H1 (cell line): ENCODE measurements around the gene KCNJ3. TPM values are rescaled to one million over a fixed set of nuclear protein-coding genes. Genes with fewer than 3 reads are reported as not detected.

Experiments
- CTCF ChIA-PET: fragments of 300-600 bp; sonication (Branson Sonifier 250); formaldehyde crosslinking; loops from one replicate; lab custom pipeline; 2021; ENCODE audit not compliant: partially characterized antibody; lab: Charles Lee
- POLR2A ChIA-PET: fragments of 300-600 bp; sonication (Branson Sonifier 250); formaldehyde crosslinking; loops from one replicate; lab custom pipeline; 2021; ENCODE audit warnings: inconsistent platforms; ENCODE audit not compliant: partially characterized antibody; lab: Charles Lee
- DNase-seq, 2 experiments: peaks; one replicate each; pipeline versions ENCODE4 v3.0.0 to v3.0.0-alpha.2; 2010 to 2022; ENCODE audit warnings: low spot score in 2 of 2, low read depth in 1 of 2, mixed read lengths in 1 of 2
- FAIRE-seq: peaks from 2 replicates; lab custom pipeline; 2011; peaks lifted over from hg19 to GRCh38; lab: Jason Lieb, UNC
- H2AFZ ChIP-seq: 2 replicates; pipeline ENCODE4 v1.8.1; 2012; ENCODE audit warnings: low read length, inconsistent platforms
- H2AK5ac ChIP-seq: 2 replicates; pipeline ENCODE4 v1.6.1; 2013; ENCODE audit warnings: low read depth, low read length
- H2BK120ac ChIP-seq: replicated peaks from 2 replicates; pipeline ENCODE3; 2013; ENCODE audit warnings: low read depth, low read length, inconsistent platforms
- H2BK12ac ChIP-seq: 2 replicates; pipeline ENCODE4 v1.6.1; 2013; ENCODE audit warnings: low read depth, low read length
- H2BK15ac ChIP-seq: 2 replicates; pipeline ENCODE4 v1.6.1; 2013; ENCODE audit warnings: low read length
- H2BK20ac ChIP-seq: 2 replicates; pipeline ENCODE4 v1.6.1; 2013; ENCODE audit warnings: low read length
- H2BK5ac ChIP-seq: 2 replicates; pipeline ENCODE4 v1.6.1; 2013; ENCODE audit warnings: low read depth, low read length
- H3K14ac ChIP-seq: 2 replicates; pipeline ENCODE4 v1.6.1; 2013; ENCODE audit warnings: inconsistent platforms; ENCODE audit not compliant: insufficient read length
- H3K18ac ChIP-seq: 2 replicates; pipeline ENCODE4 v1.6.1; 2013; ENCODE audit warnings: low read length; ENCODE audit errors: extremely low read depth
- H3K23ac ChIP-seq: 2 replicates; pipeline ENCODE4 v1.6.1; 2013; ENCODE audit warnings: inconsistent platforms; ENCODE audit not compliant: insufficient read length
- H3K23me2 ChIP-seq: 2 replicates; pipeline ENCODE4 v1.6.1; 2013; ENCODE audit warnings: low read depth, low read length
- H3K27ac ChIP-seq: 2 replicates; pipeline ENCODE4 v1.6.1; 2011; ENCODE audit warnings: low read depth, low read length, inconsistent platforms
- H3K27me3 ChIP-seq, 4 experiments: replicated peaks in 1 of 4; 1 replicate in 1 of 4; 2 replicates in 3 of 4; pipeline versions ENCODE4 v1.6.1 to v1.8.1; 2011 to 2013; ENCODE audit warnings: low read length in 3 of 4, mild to moderate bottlenecking in 3 of 4, inconsistent platforms in 2 of 4, mixed read lengths in 2 of 4, moderate library complexity in 1 of 4; ENCODE audit not compliant: control insufficient read depth in 3 of 4, insufficient read depth in 3 of 4; ENCODE audit errors: extremely low read depth in 1 of 4
- H3K36me3 ChIP-seq, 4 experiments: 2 replicates each; pipeline versions ENCODE4 v1.6.1 to v1.8.1; 2011 to 2013; ENCODE audit warnings: mild to moderate bottlenecking in 4 of 4, low read length in 3 of 4, moderate library complexity in 2 of 4, control low read depth in 1 of 4, inconsistent platforms in 1 of 4; ENCODE audit not compliant: insufficient read depth in 4 of 4, control insufficient read depth in 2 of 4
- H3K4ac ChIP-seq: replicated peaks from 2 replicates; pipeline ENCODE3; 2013; ENCODE audit warnings: low read length, low read depth, mixed read lengths, inconsistent platforms; ENCODE audit not compliant: insufficient read length
- H3K4me1 ChIP-seq, 4 experiments: replicated peaks in 1 of 4; 1 replicate in 1 of 4; 2 replicates in 3 of 4; pipeline versions ENCODE4 v1.6.1 to v1.8.1; 2011 to 2013; ENCODE audit warnings: low read length in 3 of 4, inconsistent platforms in 2 of 4, mixed read lengths in 1 of 4; ENCODE audit not compliant: insufficient read depth in 4 of 4, control insufficient read depth in 3 of 4
- H3K4me2 ChIP-seq, 2 experiments: 2 replicates each; pipeline versions ENCODE4 v1.6.1 to v1.8.1; 2011 to 2013; ENCODE audit warnings: low read depth in 2 of 2, low read length in 2 of 2, control low read depth in 1 of 2, inconsistent platforms in 1 of 2, mild to moderate bottlenecking in 1 of 2; ENCODE audit not compliant: insufficient read depth in 1 of 2
- H3K4me3 ChIP-seq, 4 experiments: fragments of 200-600, 300-600 bp in 1 of 4; sonication (generic), shearing (Covaris generic), sonication (Bioruptor Twin) in 1 of 4; 2 replicates each; pipeline versions ENCODE4 v1.5.1 to v1.8.1; 2011 to 2016; ENCODE audit warnings: low read length in 4 of 4, low read depth in 3 of 4, control low read depth in 2 of 4, inconsistent platforms in 2 of 4, mild to moderate bottlenecking in 2 of 4, mixed read lengths in 1 of 4, moderate library complexity in 1 of 4; ENCODE audit not compliant: insufficient read depth in 2 of 4; ENCODE audit errors: extremely low read depth in 1 of 4
- H3K56ac ChIP-seq: replicated peaks from 2 replicates; pipeline ENCODE3; 2013; ENCODE audit warnings: low read depth, mild to moderate bottlenecking, mixed read lengths, low read length, inconsistent platforms; ENCODE audit not compliant: insufficient read length
- H3K79me1 ChIP-seq: 2 replicates; pipeline ENCODE4 v1.6.1; 2013; ENCODE audit warnings: low read depth, low read length, control low read depth
- H3K79me2 ChIP-seq, 2 experiments: 2 replicates each; pipeline versions ENCODE4 v1.6.1 to v1.8.1; 2012 to 2013; ENCODE audit warnings: low read length in 2 of 2, mild to moderate bottlenecking in 2 of 2, inconsistent platforms in 1 of 2; ENCODE audit not compliant: insufficient read depth in 2 of 2, control insufficient read depth in 1 of 2
- H3K9ac ChIP-seq, 4 experiments: replicated peaks in 1 of 4; 1 replicate in 1 of 4; 2 replicates in 3 of 4; pipeline versions ENCODE4 v1.6.1 to v1.8.1; 2011 to 2013; ENCODE audit warnings: low read depth in 3 of 4, low read length in 3 of 4, control low read depth in 2 of 4, mild to moderate bottlenecking in 2 of 4, moderate library complexity in 2 of 4, inconsistent platforms in 1 of 4; ENCODE audit errors: extremely low read depth in 1 of 4
- H3K9me3 ChIP-seq, 2 experiments: 2 replicates each; pipeline versions ENCODE4 v1.6.1 to v1.8.1; 2012 to 2013; ENCODE audit warnings: mild to moderate bottlenecking in 2 of 2, moderate library complexity in 2 of 2, control low read depth in 1 of 2, inconsistent platforms in 1 of 2, low read depth in 1 of 2, low read length in 1 of 2, mixed read lengths in 1 of 2; ENCODE audit not compliant: insufficient read depth in 2 of 2
- H4K20me1 ChIP-seq, 2 experiments: replicated peaks in 1 of 2; 2 replicates each; pipeline versions ENCODE3 to v1.8.1; 2011 to 2013; ENCODE audit warnings: inconsistent platforms in 2 of 2, low read length in 2 of 2, mild to moderate bottlenecking in 1 of 2; ENCODE audit not compliant: insufficient read depth in 2 of 2, control insufficient read depth in 1 of 2
- H4K5ac ChIP-seq: 2 replicates; pipeline ENCODE4 v1.6.1; 2013; ENCODE audit warnings: low read length, low read depth, mixed read lengths, inconsistent platforms; ENCODE audit not compliant: insufficient read length
- H4K8ac ChIP-seq: 2 replicates; pipeline ENCODE4 v1.8.0; 2013; ENCODE audit warnings: mild to moderate bottlenecking, moderate library complexity, low read length, inconsistent platforms; ENCODE audit not compliant: insufficient read depth; ENCODE audit errors: extremely low read depth
- H4K91ac ChIP-seq: replicated peaks from 2 replicates; pipeline ENCODE3; 2013; ENCODE audit warnings: low read length, mixed read lengths, inconsistent platforms; ENCODE audit not compliant: insufficient read length
- ASH2L ChIP-seq: fragments of 200-600, 300-600 bp; sonication (generic); IDR thresholded peaks from one replicate; pipeline ENCODE4 v1.7.1; 2017; ENCODE audit warnings: low read length
- BACH1 ChIP-seq: IDR thresholded peaks from 2 replicates; pipeline ENCODE4 v1.6.1; 2012; ENCODE audit warnings: low read length, improper control_type of control experiment
- CHD2 ChIP-seq: IDR thresholded peaks from 2 replicates; pipeline ENCODE4 v1.6.1; 2012; ENCODE audit warnings: low read length, improper control_type of control experiment
- KDM4A ChIP-seq: IDR thresholded peaks from one replicate; pipeline ENCODE4 v1.7.1; 2012; ENCODE audit warnings: low read depth, mild to moderate bottlenecking, moderate library complexity, low read length, inconsistent platforms; ENCODE audit not compliant: severe bottlenecking
- NRF1 ChIP-seq: IDR thresholded peaks from 2 replicates; pipeline ENCODE4 v1.6.1; 2011; ENCODE audit warnings: mild to moderate bottlenecking, low read depth, low read length, improper control_type of control experiment
- POU5F1 ChIP-seq: IDR thresholded peaks from 2 replicates; pipeline ENCODE4 v1.6.1; 2011; ENCODE audit warnings: low read depth, mild to moderate bottlenecking, low read length, moderate library complexity
- SP2 ChIP-seq: IDR thresholded peaks from 2 replicates; pipeline ENCODE4 v1.6.1; 2012; ENCODE audit warnings: mild to moderate bottlenecking, low read length, inconsistent platforms
- TEAD4 ChIP-seq: IDR thresholded peaks from 2 replicates; pipeline ENCODE4 v1.6.1; 2012; ENCODE audit warnings: low read depth, low read length, inconsistent platforms, mixed read lengths
- YY1 ChIP-seq: IDR thresholded peaks from 2 replicates; pipeline ENCODE4 v1.6.1; 2011; ENCODE audit warnings: low read depth, mild to moderate bottlenecking, low read length
- WGBS, 2 experiments: shearing (Covaris generic) in 1 of 2; methylation state at CpG; one replicate each; pipeline versions ENCODE4 v1.1.6 to v1.1.7; 2013 to 2015; ENCODE audit warnings: low lambda C conversion rate in 2 of 2, mixed read lengths in 2 of 2, inconsistent platforms in 1 of 2, low coverage in 1 of 2, missing lambda C conversion rate in 1 of 2; ENCODE audit not compliant: insufficient replicate concordance in 2 of 2, insufficient coverage in 1 of 2, insufficient read length in 1 of 2; ENCODE audit errors: extremely low coverage in 1 of 2, missing lambda C conversion rate in 1 of 2; 5-methylcytosine and 5-hydroxymethylcytosine counted together
- polyA plus RNA-seq, 7 experiments: library from polyadenylated mRNA; depleted of rRNA in 3 of 7; stranded (reverse) in 5 of 7; unstranded in 2 of 7; fragments of >200 nt in 5 of 7; fragments of 200-250 nt in 2 of 7; gene quantifications; 1 replicate in 5 of 7; 2 replicates in 1 of 7; 4 replicates in 1 of 7; pipeline versions ENCODE4 v1.2.1 to v1.2.3, GENCODE V29; 2011 to 2013; ENCODE audit warnings: missing spikeins in 2 of 7, mixed read lengths in 2 of 7
- total RNA-seq: library from RNA; stranded (reverse); fragmentation: NEBNext Ultra II Directional; extraction: Animal tissue kit (Norgen Biotek cat#: 25700); gene quantifications from 2 replicates; pipeline ENCODE4 v1.2.1, GENCODE V29; 2021

Gene KCNJ3
- total and polyA plus RNA-seq, 2 of the 8 experiments (the other 6 are each of a cell fraction or from before 2014, with no cell fraction given) = 0.11 to 0.50 TPM

- no peak overlapping the region for H3K4ac ChIP-seq
- no peak overlapping the region for H2AFZ ChIP-seq
- H3K27me3 ChIP-seq = no peaks in the 10 kb centered on the region
- no peak overlapping the region for H3K9ac ChIP-seq
- H3K23me2 ChIP-seq = no peaks in the 10 kb centered on the region
- no peak overlapping the region for H2AK5ac ChIP-seq
- WGBS, 2 experiments = 92% methylated on average over 1 of the region's 1 CpG; no CpG with 5 or more reads in 1 of the 2 experiments
- ChIA-PET POLR2A (no interaction called here), CTCF (no interaction called here)
- no peak overlapping the region for H2BK120ac ChIP-seq
- H3K9me3 ChIP-seq = no peaks in the 10 kb centered on the region
- H3K4me3 ChIP-seq = no peak overlapping the region
- H3K79me1 ChIP-seq = no peaks in the 10 kb centered on the region
- no peak overlapping the region for H4K5ac ChIP-seq
- no peak for DNase-seq
- H4K91ac ChIP-seq = no peak overlapping the region
- no peak overlapping the region for H3K27ac ChIP-seq
- no peaks in the 10 kb centered on the region for H3K4me1 ChIP-seq
- H2BK12ac ChIP-seq = no peak overlapping the region
- H2BK20ac ChIP-seq = no peak overlapping the region
- no peak overlapping the region for H3K56ac ChIP-seq
- H3K36me3 ChIP-seq = no peaks in the 10 kb centered on the region
- TF ChIP-seq POU5F1 = no peak
- TF ChIP-seq TEAD4 = no peak
- no peak for TF ChIP-seq NRF1
- TF ChIP-seq YY1 = no peak
- no peak for TF ChIP-seq BACH1
- no peak for TF ChIP-seq KDM4A
- no peak for TF ChIP-seq CHD2
- no peak for TF ChIP-seq ASH2L
- TF ChIP-seq SP2 = no peak
- H4K8ac ChIP-seq = no peak overlapping the region
- no peak overlapping the region for H3K4me2 ChIP-seq
- H2BK5ac ChIP-seq = no peak overlapping the region
- FAIRE-seq = no peak
- no peak overlapping the region for H3K23ac ChIP-seq
- no peak overlapping the region for H3K14ac ChIP-seq
- no peak overlapping the region for H2BK15ac ChIP-seq
- no peaks in the 10 kb centered on the region for H3K79me2 ChIP-seq
- no peaks in the 10 kb centered on the region for H4K20me1 ChIP-seq
- no peak overlapping the region for H3K18ac ChIP-seq
These were observed 199.8 kb downstream of the KCNJ3 start for GRCh38 chr2:154898269-154898668.
